ENCODE results near the gene DEDD.

GRCh38 chr1:161082483-161082882 lies 50.0 kb downstream of the DEDD start:
- no peak for TF ChIP-seq FOXM1 (IDR thresholded peaks at IDR 0.05; ENCODE audit: borderline replicate concordance, low read depth)
- no peak for TF ChIP-seq TAF1 (IDR thresholded peaks at IDR 0.05; ENCODE audit: low read depth)
- TF ChIP-seq RAD21 (IDR thresholded peaks at IDR 0.05; ENCODE audit: low read depth), result no peak
- TF ChIP-seq MAX (IDR thresholded peaks at IDR 0.05), result no peak
- no peak for TF ChIP-seq CREB1 (IDR thresholded peaks at IDR 0.05; ENCODE audit: low read depth)
- TF ChIP-seq CEBPB (IDR thresholded peaks at IDR 0.05), result no peak

All from Ishikawa (cell line).